HG03460 (cell line): ENCODE results near the gene MAP1LC3B.

Source experiments
- ATAC-seq: cut with Tn5 transposase; IDR thresholded peaks from one replicate; pipeline ENCODE4 v1.9.1; 2021; ENCODE audit not compliant: unreplicated experiment

MAP1LC3B gene

DNA sequence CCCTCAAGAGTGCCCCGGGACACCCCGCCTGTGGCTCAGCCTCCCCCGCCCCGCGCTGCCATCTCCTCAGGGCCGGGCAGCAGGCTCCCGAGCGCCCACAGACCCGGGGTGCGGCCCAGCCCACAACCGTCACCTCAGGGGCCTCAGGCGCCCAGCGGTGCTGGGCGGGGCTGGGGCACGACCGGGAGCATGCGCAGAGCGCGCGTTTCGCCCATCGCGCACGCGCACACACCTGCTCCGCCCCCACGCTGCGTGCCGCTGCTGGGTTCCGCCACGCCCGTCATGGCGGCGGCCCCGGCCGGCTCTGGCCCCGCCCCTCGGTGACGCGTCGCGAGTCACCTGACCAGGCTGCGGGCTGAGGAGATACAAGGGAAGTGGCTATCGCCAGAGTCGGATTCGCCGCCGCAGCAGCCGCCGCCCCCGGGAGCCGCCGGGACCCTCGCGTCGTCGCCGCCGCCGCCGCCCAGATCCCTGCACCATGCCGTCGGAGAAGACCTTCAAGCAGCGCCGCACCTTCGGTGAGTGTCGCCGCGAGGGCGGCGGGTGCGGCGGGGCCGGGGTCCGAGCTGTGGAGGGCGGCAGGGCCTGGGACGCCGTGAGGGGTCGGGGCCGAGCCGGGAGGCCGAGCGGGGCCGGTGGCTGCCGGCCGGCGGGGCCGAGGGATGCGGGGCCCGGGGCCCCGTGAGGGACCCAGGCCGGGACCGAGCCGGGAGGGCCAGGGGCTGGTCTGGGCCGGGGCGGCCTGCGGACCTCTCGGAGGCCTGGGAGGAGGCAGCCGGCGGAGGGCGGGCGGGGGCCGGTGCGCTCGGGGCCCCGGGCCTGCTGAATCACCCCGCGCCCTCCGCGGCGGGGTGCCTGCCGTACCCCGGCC is at the start of gene MAP1LC3B:
MAP1LC3B (plus strand) TSS at position 387 of the 871 bp plus-strand sequence; CDS start at position 479, 92 bp downstream.
- ATAC-seq, result peak; percentile 46

DNA sequence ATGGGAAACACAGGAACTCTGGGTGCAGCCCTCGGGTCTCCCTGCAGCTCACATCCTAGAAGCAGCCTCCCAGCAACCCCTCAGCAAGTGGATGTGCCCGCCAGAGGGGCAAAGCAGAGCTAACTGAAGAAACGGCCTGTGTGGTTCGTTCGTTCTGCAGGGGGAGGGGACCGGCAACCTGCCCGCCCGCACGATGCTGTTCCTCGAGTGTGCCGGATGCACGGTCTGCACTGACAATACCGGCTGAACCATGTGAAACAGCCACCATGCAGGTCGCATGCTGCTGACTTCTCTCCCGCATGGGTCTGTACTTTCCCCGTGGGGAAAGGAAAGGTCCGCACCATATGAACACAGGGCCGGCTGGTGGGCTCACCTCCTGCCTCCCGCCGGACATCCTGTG is 49.6 kb upstream of the MAP1LC3B start:
- ATAC-seq, result no peak

DNA sequence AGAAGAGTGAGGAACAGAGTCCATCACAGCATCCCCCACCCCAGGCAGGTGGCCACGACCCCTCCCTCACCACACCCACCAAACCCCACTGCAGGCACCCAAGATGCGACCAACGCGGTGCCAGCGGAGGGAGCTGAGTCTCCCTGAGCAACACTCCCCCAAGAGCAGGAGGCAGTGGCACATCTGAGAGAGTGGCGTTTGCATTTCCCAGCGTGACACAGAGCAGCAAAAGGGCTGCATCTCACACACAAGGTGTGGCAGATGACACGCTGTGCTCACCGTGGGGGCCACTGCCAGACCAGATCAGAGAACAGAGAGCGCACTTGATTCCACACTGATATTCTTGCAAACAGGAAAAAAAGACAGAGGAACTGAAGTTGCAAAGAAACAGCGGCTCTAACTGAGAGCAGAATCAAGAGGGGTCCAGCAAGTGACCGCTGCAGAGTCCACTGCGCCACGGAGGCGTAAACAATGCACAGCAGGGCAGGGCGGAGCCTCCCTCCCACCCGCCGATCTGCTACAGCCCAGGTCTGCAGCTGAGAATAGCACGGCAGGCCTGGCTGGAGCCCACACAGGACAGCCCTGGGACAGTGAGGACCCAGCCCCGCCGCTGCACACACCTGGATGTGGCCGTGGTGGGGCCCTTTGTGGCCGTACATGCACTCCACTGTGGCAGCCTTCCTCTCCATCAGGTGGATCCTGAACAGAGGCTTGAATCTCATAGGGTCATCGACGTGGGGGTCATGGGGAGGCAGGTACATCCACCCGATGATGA is 49.0 kb upstream of the MAP1LC3B start:
- ATAC-seq, result no peak

DNA sequence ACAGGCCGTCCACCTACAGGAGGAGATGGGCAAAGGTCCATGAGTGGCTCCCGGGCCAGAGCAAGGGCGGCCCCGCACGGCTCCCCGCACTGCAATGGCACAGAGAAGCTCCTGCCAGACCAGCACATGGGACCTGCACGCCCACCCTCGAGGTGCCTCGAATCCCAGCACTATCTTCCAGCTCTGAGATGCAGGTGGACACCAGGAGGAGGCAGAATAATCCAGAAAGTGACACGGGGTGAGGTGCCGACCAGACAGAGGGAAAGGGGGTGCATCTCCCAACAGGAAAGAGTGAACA is 48.4 kb upstream of the MAP1LC3B start:
- ATAC-seq, result no peak

DNA sequence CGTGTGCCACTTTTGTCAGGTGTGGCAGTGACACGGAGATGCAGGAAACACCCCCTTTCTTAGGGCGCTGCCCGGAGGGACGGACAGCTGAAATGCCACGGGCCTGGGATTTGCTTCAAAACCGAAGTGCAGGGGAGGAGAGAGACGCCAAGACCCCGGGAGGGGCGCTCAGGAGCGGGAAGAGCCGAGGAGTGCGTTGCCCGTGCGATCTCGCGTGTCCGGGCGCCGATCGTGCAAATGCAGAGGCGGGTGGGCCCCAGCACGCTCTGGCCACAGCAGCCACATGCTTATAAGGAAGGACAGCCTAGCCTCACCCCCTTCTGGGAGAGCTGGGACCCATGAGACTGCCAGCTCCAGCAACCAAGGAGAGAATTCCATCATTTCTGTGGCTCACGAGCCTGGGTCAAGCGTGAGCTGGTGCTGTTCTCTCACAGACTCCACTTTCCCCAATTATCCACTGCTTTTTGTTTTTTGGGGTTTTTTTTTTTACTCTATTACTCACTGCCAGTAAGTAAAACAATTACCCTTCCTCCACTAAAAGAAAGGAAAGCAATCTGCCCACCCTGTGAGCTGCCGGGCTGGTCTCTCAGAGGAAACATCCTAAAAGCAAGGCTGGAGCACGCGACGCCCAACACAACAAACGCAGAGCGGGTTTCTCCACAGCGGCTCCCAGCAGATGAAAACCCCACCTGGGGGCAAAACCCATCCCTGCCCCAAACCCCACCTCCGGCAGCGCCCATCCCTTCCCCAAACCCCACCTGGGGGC is 47.8 kb upstream of the MAP1LC3B start:
- no peak for ATAC-seq

DNA sequence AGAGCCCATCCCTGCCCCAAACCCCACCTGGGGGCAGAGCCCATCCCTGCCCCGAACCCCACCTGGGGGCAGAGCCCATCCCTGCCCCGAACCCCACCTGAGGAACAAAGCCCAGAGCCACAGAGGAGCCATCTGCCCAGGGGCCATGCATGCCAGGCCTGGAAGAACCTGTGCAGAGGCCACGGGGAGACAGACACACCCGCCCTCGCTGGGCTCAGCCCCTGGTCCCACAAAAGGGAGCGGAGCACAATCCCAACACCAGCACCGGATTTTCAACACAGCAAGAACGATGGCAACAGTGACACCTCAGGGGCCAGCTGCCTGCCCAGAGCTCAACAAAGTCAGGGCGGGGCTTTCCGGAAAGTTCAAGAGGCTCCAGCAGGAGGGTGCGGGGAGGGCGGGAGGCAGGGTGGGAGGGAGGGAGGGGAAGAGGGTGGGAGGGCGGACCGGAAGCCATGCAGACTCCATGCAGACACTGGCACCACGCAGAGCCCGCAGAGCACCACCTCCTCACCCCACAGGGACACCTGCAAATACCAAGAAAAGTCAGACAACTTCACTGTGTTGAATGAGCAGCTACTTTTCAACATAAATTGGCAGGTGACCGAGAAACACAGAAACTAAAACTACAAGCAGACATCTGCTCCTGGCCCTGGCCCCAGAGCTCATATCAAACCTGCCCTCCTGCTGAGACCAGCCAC is 47.1 kb upstream of the MAP1LC3B start:
- no peak for ATAC-seq

DNA sequence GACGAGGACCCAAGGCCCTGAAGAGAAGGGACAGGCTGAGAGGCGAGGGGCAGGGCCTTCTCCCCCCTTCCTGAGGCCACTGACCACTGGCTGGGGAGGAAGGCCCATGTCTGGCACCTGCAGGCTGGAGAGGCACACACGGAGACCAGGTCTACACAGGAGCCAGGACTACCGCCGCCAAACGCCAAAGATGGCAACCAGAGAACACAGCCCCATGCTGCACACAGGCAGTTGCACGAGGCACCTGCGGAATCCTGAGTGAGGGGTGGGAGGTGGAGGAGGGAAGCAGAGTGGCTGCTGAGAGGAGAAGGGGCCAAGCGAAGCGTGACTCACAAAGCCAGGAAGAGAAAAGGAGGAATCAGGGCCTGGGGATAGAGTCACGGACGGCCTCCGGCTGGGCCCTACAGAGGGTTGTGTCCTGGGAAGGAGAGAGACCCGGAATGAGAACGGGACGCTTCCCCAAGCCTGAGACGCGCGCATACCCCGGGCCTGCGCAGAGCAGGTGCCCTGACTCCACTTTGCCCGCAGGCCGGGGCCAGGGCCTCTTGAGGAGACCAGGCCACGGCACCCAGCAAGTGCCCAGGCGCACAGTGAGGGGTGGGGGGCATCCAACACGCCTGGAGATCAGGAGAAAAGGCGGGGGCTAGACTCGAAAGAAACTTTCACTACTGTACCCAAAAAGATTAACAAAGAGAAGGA is 46.3 kb upstream of the MAP1LC3B start:
- ATAC-seq, result no peak

DNA sequence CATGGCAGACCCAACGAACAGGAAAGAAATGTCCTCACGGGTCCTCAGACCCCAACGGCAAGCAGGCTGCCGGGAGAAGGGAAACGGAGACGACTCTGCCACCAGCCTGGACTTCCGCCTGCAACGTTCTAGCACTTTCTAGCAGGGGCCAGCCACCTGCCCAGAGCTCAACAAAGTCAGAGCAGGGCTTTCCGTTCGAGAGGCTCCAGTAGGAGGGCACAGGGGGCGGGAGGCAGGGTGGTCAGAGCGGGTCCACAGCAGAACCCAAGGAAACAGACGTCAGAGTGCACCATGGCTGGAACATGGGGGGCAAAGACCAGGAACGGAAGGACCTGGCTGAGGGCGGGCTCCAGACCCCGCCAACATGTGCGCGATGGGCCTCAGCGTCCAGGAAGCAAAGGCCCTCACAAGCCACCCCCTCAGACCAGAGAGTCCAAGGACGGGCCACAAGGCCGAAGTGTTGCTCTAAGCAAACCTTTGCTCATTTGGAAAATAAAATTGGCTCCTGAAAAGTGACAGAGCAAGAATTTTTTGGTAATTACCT is 45.5 kb upstream of the MAP1LC3B start:
- no peak for ATAC-seq

DNA sequence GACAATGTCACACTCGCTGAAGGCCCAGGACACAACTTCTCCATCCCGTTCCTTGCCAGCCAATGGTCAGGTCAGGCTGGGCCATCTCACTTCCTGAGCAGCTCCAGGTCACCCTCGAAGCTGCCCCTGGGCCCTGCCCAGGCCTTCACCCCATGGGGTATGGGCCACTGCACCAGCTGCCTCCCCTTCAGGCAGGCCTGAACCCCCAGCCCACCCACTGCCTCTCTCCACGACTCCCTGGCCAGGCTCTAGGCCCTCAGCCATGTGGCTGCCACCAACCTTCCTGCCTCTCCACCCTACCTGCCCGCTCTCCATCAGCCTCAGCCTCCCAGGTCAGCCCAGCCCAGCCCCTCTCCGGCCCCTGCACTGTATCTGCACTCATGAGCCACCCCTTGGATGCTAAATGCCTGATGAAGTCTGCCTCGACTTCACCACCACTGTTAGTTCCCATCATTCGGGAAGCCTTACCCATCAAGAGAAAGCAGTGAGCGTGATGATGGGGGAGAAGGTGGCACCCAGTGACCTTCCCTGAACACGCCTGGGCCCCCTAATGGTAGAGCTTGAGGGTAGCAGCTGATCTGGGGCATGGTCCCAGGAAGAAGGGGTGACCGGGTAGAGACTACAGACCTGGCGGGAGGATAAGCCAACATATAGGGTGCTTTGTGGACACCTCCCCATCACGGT is 44.1 kb upstream of the MAP1LC3B start:
- no peak for ATAC-seq

DNA sequence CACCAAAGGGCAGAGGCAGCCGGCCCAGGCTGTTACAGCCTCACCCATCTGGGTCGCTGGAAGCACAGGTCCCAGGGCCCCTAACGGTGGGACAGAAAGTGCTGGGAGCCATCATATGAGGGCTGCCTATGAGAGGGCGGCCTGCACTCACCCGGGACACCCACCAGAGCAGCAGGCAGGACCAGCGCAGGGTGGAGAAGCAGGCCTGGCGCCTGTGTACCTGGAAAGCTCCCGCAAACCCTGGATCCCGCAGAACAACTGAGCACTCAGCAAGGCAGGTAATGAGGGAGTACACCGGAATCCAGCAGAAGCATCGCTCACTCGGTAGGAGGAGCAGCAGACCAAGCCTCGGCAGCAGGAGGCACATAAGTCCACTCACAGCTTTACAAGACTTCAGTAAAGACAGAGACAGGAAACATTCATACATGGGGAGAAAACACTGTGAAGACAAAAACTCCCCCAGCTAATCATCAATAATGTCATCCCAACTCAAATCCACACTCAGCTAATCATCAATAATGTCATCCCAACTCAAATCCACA is 43.4 kb upstream of the MAP1LC3B start:
- no peak for ATAC-seq

DNA sequence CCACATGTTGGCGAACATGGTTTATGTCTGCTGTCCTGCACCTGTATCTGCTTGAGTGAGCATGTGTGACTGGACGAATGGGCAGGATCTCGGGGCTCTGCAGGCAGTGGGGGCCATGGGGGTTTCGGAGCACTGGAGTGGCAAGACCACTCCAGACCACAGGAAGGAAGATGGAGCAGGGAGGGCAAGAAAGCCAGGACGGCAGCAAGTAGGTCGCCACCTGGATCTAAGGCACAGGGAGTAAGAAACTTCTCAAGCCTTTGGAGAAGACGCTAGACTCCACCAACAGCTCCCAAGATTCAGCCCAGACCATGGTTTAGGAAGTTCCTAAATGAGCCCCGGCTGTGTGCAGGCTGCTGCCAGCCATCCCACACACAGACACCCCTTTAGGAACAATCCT is 42.1 kb upstream of the MAP1LC3B start:
- ATAC-seq, result no peak

DNA sequence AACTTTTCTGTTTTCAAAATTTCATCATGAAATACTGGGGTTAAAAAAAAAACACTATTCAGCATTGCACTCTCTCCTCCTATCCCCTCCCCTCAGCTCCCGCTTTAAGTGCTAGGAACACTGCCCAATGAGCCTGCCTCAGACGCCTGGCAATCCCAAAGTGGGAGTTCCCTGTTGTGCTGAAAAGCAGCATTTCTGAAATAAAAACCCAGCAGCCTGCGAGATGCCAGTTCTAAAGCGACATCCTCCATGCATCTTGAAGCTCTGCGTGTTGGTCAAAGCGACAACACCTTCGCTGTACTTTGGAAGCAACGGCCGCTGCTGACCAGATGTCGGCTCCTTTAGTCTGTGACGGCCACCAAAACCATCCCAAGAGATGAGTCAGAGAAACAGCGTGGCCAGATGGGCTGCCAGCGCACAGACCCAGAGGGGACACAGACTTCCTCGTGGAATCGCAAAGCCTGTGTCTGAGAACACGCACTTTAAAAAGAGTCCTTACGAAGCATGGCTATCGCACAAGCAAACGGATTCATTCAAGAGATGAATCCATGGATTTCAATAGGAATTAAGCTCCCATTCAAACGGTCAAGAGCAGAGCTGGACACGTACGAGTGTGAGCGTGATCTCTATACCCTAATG is 41.3 kb upstream of the MAP1LC3B start:
- ATAC-seq, result no peak

DNA sequence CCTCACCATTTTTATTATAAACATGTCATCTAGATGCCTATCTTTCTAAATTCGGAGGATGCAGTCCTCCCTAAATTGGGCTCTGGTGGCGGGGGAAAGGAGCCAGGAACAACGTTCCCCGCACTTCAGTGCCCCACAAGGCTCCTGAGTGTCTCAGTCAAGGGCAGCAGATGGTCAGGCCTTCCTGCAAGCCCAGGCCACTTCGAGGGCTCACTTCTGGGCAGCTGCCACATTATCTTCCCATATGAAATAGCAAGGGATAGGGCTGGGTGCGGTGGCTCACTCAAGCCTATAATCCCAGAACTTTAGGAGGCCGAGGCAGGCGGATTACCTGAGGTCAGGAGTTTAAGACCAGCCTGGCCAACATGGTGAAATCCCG is 40.8 kb upstream of the MAP1LC3B start:
- no peak for ATAC-seq

DNA sequence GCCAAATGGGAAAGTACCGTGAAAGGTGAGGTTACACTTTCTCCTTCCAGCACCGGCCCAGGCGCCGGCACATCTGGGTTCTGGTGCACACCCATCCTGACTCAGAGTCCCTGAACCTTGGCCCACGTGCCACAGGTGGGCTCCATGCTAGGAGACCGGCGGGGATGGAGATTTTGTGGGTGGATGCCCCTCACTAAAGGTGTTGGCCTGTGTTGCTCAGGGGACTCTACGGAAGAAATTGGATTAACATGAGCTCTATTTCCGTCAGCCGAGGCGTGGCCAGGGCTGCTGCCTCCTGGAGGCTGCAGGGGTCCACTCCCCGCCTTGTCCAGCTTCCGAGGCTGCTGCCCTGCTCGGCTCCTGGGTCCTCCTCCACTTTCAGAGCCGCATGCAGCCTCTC is 39.3 kb upstream of the MAP1LC3B start:
- ATAC-seq, result no peak

DNA sequence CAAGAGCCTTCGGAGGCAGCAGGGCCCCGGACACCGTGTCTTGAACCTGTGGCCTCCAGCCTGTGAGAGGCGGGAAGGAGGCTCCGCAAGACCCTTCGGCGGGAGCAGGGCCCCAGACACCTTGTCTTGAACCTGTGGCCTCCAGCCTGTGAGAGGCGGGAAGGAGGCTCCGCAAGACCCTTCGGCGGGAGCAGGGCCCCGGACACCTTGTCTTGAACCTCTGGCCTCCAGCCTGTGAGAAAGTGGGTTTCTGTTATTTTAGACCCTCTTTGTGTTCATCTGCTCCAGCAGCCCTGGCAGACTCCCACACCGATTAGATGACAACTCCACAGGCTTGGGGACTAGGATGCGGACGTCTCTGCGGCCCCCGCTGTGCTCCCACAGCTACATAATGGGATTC is 38.5 kb upstream of the MAP1LC3B start:
- ATAC-seq, result no peak

DNA sequence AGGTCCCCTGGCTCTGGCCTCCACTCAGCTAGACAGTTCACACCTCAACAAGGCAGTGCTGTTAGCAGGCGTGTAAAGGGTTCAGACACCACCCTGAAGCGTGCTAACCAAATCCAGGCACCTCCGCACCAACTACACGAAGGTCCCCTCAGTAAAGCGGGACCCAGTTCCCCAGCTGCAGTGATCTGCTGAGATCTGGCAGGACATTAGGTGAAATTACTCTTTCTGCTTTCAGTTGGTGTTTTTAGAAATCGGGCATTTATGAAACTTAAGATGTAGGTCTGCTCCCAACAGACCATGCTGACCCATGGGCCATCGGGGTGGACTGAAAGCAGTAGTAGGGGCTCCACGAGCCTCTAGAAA is 35.7 kb upstream of the MAP1LC3B start:
- ATAC-seq, result no peak

DNA sequence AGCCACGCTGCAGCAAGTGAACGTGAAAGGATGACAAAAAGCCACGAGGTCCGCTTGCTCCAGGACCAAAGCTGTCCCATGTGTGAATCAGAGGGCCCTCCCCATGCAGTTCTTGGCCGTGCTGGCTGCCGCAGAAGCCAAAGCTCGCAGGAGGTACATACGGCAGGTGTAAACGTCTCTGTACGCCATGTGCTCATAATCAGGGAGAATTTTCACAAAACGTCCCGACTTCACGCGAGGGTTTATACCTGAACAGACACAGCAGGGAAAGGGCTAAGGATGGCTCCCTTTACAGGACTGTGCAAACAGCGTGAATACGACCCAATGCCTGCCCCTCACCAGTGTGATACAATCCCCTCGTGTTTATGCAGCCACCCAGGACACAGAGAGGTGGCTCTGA is 33.9 kb upstream of the MAP1LC3B start:
- no peak for ATAC-seq

DNA sequence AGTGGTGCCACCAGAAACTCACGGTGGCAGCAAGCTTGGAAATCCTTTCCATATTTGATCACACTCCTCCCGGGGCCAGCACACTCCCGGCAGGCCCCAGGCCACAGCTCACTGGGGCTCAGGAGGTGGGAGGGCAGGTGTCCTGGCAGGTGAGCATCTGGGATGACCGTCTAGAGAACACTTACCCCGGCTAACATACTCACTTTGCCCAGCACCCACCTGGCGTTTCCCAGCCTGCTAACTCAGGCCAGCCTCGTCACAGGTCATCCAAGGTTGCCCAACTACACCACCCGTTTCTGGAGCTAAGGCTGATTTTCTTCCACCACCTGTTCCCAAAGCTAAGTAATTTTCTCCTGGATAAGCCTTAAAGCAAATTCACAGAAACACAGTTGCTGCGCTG is 33.4 kb upstream of the MAP1LC3B start:
- ATAC-seq, result no peak

DNA sequence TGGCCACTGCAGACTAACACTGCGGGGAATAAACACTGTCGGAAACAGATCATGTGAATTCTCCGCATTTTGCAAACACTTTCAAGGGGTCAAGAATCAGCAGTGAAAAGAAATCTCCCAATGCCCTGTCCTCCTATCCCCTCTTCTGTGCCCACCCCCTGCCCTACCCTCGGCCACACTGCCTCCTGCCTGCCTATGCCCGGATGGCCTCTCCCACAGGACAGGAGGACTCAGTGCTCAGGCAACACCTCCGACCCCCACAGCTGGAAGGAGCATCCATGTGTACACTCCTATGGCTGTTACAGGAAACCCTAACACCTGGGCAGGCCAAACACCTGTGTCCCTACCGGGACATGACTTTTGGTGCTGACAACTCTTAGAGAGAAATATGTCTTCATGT is 33.0 kb upstream of the MAP1LC3B start:
- no peak for ATAC-seq
